Activated CD4-positive, CD25-positive, alpha-beta regulatory T cell (primary cell): ENCODE measurements around the gene ZSCAN1.

Experiments
- DNase-seq, 4 experiments: peaks; one replicate each; lab custom pipeline; 2025; lab: John Stamatoyannopoulos, UW

The ZSCAN1 gene

GRCh38 chr19:58084596-58085347, 50.9 kb downstream of the ZSCAN1 start:
- DNase-seq: no peak

DNA sequence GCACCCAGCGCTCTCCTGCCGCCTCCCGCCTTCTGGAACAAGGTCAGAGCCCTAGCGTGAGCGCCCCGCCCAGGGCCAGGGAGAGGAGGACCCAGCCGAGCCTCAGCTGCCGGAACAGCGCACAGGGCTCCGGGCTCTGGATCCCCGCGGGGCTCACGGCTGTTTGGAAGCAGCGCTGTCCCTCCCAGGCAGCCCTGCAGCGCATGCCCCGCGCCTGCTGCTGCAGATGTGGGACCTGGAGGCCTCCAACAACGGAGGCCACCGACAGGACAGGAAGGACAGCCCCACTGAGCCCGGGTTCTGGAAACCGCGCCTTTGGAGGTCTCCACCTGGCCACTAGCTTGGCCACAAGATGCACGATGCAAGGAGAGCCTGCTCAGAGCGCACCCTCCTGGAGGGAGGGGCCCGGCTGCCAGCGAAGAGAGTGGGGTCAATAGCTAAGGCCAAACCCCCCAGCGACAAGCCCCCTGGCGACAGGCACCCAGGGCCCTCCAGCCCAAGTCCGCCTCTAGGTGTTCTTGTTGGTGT, 51.6 kb downstream of the ZSCAN1 start:
- no peak for DNase-seq

DNA sequence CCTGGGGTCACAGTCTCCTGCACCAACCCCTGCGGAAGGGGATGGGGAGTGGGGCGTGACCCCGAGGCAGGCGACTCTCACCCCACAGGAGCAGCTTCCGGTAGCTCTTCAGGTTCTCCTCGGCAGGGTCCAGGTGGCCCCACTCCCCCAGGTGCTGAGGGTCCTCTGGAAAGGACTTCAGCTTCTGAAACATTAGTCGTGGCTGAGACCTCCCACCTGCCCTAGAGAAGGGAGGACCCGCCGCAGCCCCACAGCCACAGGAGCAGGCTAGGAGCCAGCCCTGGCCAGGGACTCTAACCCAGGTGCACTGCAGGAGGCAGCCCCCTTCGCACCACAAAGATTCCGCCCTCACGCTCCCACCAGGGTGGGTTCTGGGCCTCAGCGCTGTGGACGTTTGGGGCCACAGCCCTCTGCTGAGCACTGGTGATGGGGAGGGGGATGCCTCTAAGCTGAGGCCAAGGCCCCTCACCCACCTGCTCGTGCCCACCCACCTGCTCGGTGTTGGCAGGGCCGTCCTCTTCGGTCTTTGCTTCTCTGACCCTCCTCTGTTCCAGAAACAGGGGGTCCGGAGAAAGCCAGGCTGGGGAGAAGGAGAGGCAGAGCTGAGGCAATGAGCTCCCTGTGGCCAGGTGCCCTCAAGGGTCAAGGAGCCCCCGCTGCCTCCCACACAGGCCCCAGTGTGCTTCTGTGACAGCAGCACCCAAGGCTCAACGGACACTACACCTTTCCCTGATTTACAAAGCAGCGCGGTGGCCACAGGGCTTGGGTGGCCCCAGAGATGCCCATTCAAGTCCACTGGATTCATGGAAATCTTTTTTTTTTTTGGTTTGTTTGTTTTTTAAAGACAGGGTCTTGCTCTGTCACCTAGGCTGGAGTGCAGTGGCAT, 53.2 kb downstream of the ZSCAN1 start:
- no peak for DNase-seq

DNA sequence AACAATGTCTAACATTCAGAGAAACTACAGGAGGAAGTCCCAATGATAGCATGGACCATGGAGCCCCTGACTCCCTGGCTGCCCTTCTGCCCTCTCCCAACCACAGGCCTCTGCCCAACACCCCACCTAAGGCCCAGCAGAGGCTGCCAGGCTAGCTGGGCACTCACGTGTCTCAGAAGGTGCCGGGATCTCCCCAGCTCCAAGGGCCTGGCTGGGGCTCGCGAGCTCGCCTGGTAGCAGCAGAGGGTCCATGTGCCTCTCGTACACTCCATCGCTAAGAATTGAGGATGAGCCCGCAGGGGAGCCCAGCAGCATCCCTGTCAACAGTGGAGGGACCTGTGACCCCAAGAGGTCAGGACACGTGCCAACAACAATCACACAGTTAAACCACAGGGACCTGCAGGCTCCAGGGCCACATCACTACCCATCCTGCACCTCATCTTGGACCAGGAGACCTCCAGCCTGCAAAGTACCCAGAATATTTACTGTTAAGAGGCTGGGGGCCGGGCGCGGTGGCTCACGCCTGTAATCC, 54.8 kb downstream of the ZSCAN1 start:
- DNase-seq: no peak

- no peak for DNase-seq
These were observed 56.0 kb downstream of the ZSCAN1 start for GRCh38 chr19:58089846-58090245.

- no peak for DNase-seq
These were observed 57.6 kb downstream of the ZSCAN1 start for GRCh38 chr19:58091251-58091995.

GRCh38 chr19:58093071-58093470, 59.2 kb downstream of the ZSCAN1 start:
- no peak for DNase-seq

- no peak for DNase-seq
These were observed 61.5 kb downstream of the ZSCAN1 start for GRCh38 chr19:58095328-58095727.

DNA sequence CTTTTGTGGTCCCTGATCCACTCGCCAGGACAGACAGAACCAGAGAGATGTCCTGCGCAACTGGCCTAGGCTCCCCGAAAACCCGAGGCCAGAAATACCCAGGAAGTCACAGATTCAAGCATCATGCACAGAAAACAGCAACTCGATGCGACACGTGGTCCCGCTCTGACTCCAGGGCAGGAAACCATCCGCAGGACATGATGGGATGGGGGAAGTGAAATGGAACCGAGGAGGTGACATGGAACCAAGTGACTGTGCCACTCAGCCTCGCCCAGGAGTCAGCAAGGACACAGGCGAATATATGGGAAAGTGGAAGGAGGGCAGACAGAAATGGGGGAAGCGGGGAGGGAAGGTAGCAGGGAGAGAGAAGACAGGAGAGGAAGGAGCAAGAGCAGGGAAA, 63.1 kb downstream of the ZSCAN1 start:
- no peak for DNase-seq

DNA sequence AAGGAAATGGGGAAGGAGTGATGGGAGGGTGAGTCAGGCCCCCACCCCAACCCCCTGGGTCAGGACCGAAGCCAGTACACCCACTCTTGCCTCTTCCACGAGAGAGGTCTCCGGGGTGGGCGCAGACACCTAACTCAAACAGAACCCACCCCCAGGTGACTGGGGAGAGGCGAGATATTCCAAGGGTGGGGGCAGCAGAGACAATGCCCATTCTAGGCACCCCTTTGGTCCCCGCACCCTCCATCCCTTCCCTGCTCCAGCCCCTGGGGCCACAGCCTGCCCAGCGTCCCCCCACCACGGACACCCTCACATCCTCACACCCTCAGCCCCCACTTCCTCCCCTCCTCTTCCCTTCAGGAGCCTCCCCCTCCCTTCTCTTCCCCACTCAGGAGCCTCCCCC, 63.5 kb downstream of the ZSCAN1 start:
- DNase-seq: no peak

DNA sequence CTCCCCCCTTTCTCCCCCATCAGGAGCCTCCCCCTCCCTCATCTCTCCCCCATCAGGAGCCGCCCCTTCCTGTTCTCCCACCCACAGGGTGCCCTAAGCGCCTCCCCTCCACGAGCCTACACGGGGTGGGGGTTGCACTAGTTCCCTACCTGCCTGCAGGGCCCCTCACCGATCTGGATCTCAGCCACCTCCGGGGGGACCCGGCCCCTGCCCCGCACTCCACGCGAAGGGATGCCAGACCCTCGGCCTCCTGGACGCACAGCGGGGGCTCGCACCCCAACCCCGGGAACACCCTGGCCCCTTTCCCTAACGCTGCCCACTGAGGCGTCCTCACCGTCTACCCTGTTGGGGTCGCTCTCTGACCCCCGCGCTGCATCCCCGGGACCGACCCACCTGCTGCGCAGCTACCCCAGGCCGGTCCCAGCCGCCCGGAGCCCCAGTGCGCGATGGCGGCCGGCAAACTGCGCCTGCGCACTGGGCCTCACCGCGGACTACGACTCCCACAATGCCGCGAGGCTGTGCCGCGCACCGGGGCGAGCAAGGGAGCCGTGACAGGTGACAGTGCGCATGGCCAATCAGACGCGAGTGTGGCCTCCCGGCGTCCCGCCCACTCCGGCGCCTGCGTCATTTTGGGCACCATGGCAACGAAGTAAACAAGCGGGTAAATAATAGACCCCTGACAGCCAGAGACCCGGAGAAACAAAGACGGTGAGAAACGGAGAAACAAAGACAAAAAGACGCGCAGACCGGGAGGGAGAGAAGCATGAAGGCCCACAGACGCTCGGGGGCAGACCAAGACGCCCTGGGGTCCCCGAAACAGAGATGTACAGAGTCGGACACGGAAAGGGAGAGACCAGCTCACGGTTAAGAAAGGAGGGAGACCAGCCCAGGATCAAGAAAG, 64.2 kb downstream of the ZSCAN1 start, which contains the start of gene ZSCAN18:
Gene ZSCAN18 (minus strand): TSS at position 451 of the 901 bp plus-strand sequence. CDS start 7,964 bp downstream, outside the sequence.
- DNase-seq: peak; percentile 86 to 92 (median 90)

DNA sequence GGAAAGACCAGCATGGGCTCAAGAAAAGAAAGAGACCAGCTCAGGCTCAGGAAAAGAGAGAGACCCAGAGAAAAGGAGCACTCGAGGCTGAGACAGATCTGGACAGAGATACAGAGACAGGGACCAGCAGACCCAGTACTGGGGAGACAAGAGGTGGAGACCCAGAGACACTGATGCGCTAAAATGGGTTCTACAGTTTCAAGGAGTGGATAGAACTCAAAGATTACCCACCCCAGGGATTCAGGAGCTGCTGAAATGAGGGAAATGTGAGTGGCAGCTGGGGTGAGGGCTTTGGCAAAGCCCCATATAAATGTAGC, 64.8 kb downstream of the ZSCAN1 start:
- no peak for DNase-seq
